HepG2 (cell line): Measurements from ENCODE around the gene PARG.
"Not testable (repeated sequence)": the region's sequence is repeated elsewhere in the genome, so short reads cannot be mapped to it uniquely, and the experiment has no call there.

Experiments used
- PBX2 ChIP-seq: IDR thresholded peaks from 2 replicates; pipeline ENCODE4 v1.6.1; 2016; ENCODE audit warnings: control low read depth
- TAF1 ChIP-seq: sonication (generic); formaldehyde crosslinking; IDR thresholded peaks from 2 replicates; pipeline ENCODE4 v1.4.0; 2020; ENCODE audit warnings: missing genetic modification reagents
- TCF7L2 ChIP-seq: IDR thresholded peaks from 2 replicates; pipeline ENCODE4 v1.6.1; 2011; ENCODE audit warnings: mild to moderate bottlenecking, low read depth, low read length, moderate library complexity
- ZNF232 ChIP-seq: sonication (generic); formaldehyde crosslinking; IDR thresholded peaks from 2 replicates; pipeline ENCODE4 v1.4.0; 2020; ENCODE audit warnings: missing genetic modification reagents, borderline replicate concordance
- TF ChIP-seq, protein P1 (sequence below): sonication (generic); formaldehyde crosslinking; IDR thresholded peaks from 2 replicates; pipeline ENCODE4 v1.5.0; 2020; ENCODE audit warnings: mild to moderate bottlenecking, missing genetic modification reagents, moderate library complexity
- TF ChIP-seq, protein P2 (sequence below): sonication (generic); formaldehyde crosslinking; IDR thresholded peaks from 2 replicates; pipeline ENCODE4 v1.9.0; 2021; ENCODE audit warnings: missing genetic modification reagents, mild to moderate bottlenecking, borderline replicate concordance

- not testable (repeated sequence) for TF ChIP-seq TCF7L2; PBX2 (CRISPR knock-in tag); TAF1 (CRISPR knock-in tag); ZNF232 (CRISPR knock-in tag)
- TF ChIP-seq, protein P1, sequence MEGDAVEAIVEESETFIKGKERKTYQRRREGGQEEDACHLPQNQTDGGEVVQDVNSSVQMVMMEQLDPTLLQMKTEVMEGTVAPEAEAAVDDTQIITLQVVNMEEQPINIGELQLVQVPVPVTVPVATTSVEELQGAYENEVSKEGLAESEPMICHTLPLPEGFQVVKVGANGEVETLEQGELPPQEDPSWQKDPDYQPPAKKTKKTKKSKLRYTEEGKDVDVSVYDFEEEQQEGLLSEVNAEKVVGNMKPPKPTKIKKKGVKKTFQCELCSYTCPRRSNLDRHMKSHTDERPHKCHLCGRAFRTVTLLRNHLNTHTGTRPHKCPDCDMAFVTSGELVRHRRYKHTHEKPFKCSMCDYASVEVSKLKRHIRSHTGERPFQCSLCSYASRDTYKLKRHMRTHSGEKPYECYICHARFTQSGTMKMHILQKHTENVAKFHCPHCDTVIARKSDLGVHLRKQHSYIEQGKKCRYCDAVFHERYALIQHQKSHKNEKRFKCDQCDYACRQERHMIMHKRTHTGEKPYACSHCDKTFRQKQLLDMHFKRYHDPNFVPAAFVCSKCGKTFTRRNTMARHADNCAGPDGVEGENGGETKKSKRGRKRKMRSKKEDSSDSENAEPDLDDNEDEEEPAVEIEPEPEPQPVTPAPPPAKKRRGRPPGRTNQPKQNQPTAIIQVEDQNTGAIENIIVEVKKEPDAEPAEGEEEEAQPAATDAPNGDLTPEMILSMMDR (CRISPR knock-in tag): not testable (repeated sequence)
- TF ChIP-seq, protein P2, sequence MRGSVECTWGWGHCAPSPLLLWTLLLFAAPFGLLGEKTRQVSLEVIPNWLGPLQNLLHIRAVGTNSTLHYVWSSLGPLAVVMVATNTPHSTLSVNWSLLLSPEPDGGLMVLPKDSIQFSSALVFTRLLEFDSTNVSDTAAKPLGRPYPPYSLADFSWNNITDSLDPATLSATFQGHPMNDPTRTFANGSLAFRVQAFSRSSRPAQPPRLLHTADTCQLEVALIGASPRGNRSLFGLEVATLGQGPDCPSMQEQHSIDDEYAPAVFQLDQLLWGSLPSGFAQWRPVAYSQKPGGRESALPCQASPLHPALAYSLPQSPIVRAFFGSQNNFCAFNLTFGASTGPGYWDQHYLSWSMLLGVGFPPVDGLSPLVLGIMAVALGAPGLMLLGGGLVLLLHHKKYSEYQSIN (CRISPR knock-in tag): not testable (repeated sequence)
Measured at GRCh38 chr10:49771046-49771445, 170.8 kb downstream of the PARG start.
